ENCODE results near the gene ARMC8.

Gene ARMC8

DNA sequence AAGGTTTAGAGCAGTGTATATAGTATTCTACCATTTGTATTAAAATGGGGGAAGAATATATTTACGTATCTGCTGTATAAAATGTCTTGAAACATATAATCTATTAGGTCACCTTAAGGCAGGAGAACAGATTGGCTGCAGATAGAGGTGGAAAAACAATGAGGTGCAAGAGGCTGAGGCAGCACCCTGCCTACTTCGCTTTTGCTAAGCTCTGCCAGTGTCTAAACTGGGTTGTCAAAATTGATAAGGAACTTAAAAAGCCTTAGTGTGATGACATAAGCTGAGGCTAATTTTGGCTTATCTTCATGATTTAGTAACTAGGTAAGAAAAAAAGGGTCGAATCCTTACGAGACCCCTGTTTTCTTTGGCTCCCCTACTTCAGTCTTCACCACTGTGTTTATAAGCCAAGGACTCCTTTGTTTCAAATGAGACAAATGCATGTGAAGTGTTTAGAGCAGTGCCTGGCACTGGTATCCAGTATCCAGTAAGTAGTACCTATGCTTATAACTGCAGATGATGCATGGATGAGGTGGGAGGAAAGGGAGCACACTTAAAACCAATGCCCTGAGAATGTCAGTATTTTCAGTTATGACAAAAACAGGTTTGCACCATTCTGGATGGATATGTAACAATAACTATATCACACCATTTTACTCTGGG, 45.7 kb downstream of the ARMC8 start:
- in situ Hi-C loops (cut with MboI; ENCODE audit: low pct_unique_long_range_greater_than_20kb, low sequenced_read_pairs, unreplicated experiment) = no loop called here
- no peak for DNase-seq (ENCODE audit: low spot score)
- TF ChIP-seq, protein P1, sequence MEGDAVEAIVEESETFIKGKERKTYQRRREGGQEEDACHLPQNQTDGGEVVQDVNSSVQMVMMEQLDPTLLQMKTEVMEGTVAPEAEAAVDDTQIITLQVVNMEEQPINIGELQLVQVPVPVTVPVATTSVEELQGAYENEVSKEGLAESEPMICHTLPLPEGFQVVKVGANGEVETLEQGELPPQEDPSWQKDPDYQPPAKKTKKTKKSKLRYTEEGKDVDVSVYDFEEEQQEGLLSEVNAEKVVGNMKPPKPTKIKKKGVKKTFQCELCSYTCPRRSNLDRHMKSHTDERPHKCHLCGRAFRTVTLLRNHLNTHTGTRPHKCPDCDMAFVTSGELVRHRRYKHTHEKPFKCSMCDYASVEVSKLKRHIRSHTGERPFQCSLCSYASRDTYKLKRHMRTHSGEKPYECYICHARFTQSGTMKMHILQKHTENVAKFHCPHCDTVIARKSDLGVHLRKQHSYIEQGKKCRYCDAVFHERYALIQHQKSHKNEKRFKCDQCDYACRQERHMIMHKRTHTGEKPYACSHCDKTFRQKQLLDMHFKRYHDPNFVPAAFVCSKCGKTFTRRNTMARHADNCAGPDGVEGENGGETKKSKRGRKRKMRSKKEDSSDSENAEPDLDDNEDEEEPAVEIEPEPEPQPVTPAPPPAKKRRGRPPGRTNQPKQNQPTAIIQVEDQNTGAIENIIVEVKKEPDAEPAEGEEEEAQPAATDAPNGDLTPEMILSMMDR (IDR thresholded peaks at IDR 0.05; ENCODE audit: extremely low read depth, insufficient read depth, missing control alignments) = no peak

GRCh38 chr3:138234401-138235179, 47.5 kb downstream of the ARMC8 start:
- TF ChIP-seq, protein P1 (IDR thresholded peaks at IDR 0.05; ENCODE audit: extremely low read depth, insufficient read depth, missing control alignments) = no peak
- in situ Hi-C loops (cut with MboI; ENCODE audit: low pct_unique_long_range_greater_than_20kb, low sequenced_read_pairs, unreplicated experiment) = no loop called here
- peak; percentile 11 for DNase-seq (ENCODE audit: low spot score)

GRCh38 chr3:138238711-138239110, 51.6 kb downstream of the ARMC8 start:
- no peak for DNase-seq (ENCODE audit: low spot score)
- TF ChIP-seq, protein P1 (IDR thresholded peaks at IDR 0.05; ENCODE audit: extremely low read depth, insufficient read depth, missing control alignments) = no peak
- in situ Hi-C loops (cut with MboI; ENCODE audit: low pct_unique_long_range_greater_than_20kb, low sequenced_read_pairs, unreplicated experiment) = no loop called here

- in situ Hi-C loops (cut with MboI; ENCODE audit: low pct_unique_long_range_greater_than_20kb, low sequenced_read_pairs, unreplicated experiment) = no loop called here
- TF ChIP-seq, protein P1 (IDR thresholded peaks at IDR 0.05; ENCODE audit: extremely low read depth, insufficient read depth, missing control alignments) = no peak
- no peak for DNase-seq (ENCODE audit: low spot score)
Observed at GRCh38 chr3:138241061-138241460, 54.0 kb downstream of the ARMC8 start.

DNA sequence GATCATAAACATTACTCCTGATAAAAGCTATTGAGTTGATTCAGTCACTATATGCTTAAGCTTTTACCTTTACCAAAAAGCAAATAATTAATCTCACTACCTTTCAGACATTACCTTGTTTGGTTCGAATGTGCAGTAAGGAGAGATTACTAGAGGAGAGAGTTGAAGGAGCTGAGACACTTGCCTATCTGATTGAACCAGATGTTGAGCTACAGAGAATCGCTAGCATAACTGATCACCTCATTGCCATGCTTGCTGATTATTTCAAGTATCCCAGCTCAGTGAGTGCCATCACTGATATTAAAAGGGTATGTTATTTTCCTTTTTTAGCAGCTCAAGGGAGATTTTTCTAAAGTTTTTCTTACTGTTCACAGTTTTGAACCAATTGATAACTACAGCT, 54.6 kb downstream of the ARMC8 start:
- DNase-seq (ENCODE audit: low spot score) = no peak
- TF ChIP-seq, protein P1 (IDR thresholded peaks at IDR 0.05; ENCODE audit: extremely low read depth, insufficient read depth, missing control alignments) = no peak
- in situ Hi-C loops (cut with MboI; ENCODE audit: low pct_unique_long_range_greater_than_20kb, low sequenced_read_pairs, unreplicated experiment) = no loop called here

GRCh38 chr3:138242466-138242865, 55.4 kb downstream of the ARMC8 start:
- in situ Hi-C loops (cut with MboI; ENCODE audit: low pct_unique_long_range_greater_than_20kb, low sequenced_read_pairs, unreplicated experiment) = no loop called here
- DNase-seq (ENCODE audit: low spot score) = no peak

More at GRCh38 chr3:138242466-138242865, 55.4 kb downstream of the ARMC8 start:
- TF ChIP-seq, protein P1 (IDR thresholded peaks at IDR 0.05; ENCODE audit: extremely low read depth, insufficient read depth, missing control alignments) = no peak
